T47D (cell line): Measurements from ENCODE around the gene VILL.

Experiments
- DNase-seq, 2 experiments: peaks; one replicate each; pipeline versions ENCODE4 v3.0.0 to v3.0.0-alpha.2; 2011 to 2012; ENCODE audit warnings: low read depth in 1 of 2, low spot score in 1 of 2
- JUND ChIP-seq: IDR thresholded peaks from 2 replicates; pipeline ENCODE4 v1.6.1; 2012; ENCODE audit warnings: low read depth
- in situ Hi-C: cut with HindIII; loops from 2 replicates; pipeline ENCODE4 v1.10.0; 2016; ENCODE audit warnings: low sequenced_read_pairs, low pct_unique_long_range_greater_than_20kb

The VILL gene

GRCh38 chr3:37990527-37990926, at the start of gene VILL:
Gene VILL, plus strand, starts transcription at chr3:37990786. Its CDS starts 2,887 bp downstream, at chr3:37993673.
- DNase-seq, result no peak
- no peak for TF ChIP-seq JUND
- in situ Hi-C loops, result no loop called here

GRCh38 chr3:37941608-37942508, 48.7 kb upstream of the VILL start:
- in situ Hi-C loops, result no loop called here
- no peak for TF ChIP-seq JUND
- no peak for DNase-seq

GRCh38 chr3:37942646-37943045, 47.9 kb upstream of the VILL start:
- in situ Hi-C loops, result no loop called here
- peak in 1 of 2 experiments; percentile 24 for DNase-seq
- TF ChIP-seq JUND, result no peak

GRCh38 chr3:37943126-37943525, 47.5 kb upstream of the VILL start:
- DNase-seq, result no peak
- in situ Hi-C loops, result no loop called here
- no peak for TF ChIP-seq JUND

- no peak for DNase-seq
- TF ChIP-seq JUND, result no peak
- in situ Hi-C loops, result no loop called here
Measured at GRCh38 chr3:37943631-37944314, 46.8 kb upstream of the VILL start.

GRCh38 chr3:37944391-37944842, 46.2 kb upstream of the VILL start:
- in situ Hi-C loops, result no loop called here
- TF ChIP-seq JUND, result no peak
- DNase-seq, result peak; percentile 48 to 53

GRCh38 chr3:37945156-37945806, 45.3 kb upstream of the VILL start:
- in situ Hi-C loops, result no loop called here
- TF ChIP-seq JUND, result no peak
- DNase-seq, result peak in 1 of 2 experiments; percentile 31

GRCh38 chr3:37945807-37946530, 44.6 kb upstream of the VILL start:
- TF ChIP-seq JUND, result no peak
- in situ Hi-C loops, result no loop called here
- DNase-seq, result peak in 1 of 2 experiments; percentile 67

GRCh38 chr3:37946531-37946889, 44.1 kb upstream of the VILL start:
- in situ Hi-C loops, result no loop called here
- DNase-seq, result no peak
- TF ChIP-seq JUND, result no peak

GRCh38 chr3:37949866-37950265, 40.7 kb upstream of the VILL start:
- no peak for DNase-seq
- no peak for TF ChIP-seq JUND
- in situ Hi-C loops, result no loop called here

GRCh38 chr3:37952564-37952963, 38.0 kb upstream of the VILL start:
- in situ Hi-C loops, result no loop called here
- DNase-seq, result no peak
- no peak for TF ChIP-seq JUND

- no peak for DNase-seq
- in situ Hi-C loops, result no loop called here
- no peak for TF ChIP-seq JUND
Measured at GRCh38 chr3:37953226-37953625, 37.4 kb upstream of the VILL start.
